Measurements from ENCODE around the gene HES5. TPM values are rescaled to one million over a fixed set of nuclear protein-coding genes. Genes with fewer than 3 reads are reported as not detected.

The HES5 gene
- total RNA-seq, 2 donors from 2014 or later: 2.6 TPM; not detected in 1

- Histone ChIP-seq H3K9me3 (no peaks in the 10 kb centered on the region), H3K36me3 (no peaks in the 10 kb centered on the region), H3K27me3 (replicated peaks; ENCODE audit: insufficient read depth) (no peaks in the 10 kb centered on the region), H3K27ac (no peak overlapping the region), H3K4me3 (no peak overlapping the region), H3K4me1 (replicated peaks) (peaks cover 6% of the 10 kb centered on the region)
- TF ChIP-seq POLR2A (IDR thresholded peaks at IDR 0.05) (no peak), CTCF (IDR thresholded peaks at IDR 0.05) (no peak), POLR2AphosphoS5 (IDR thresholded peaks at IDR 0.05) (no peak)
- WGBS: 96% methylated on average over 4 of the region's 4 CpGs
- intact Hi-C loops (cut with DNase I): no loop called here
- DNase-seq (ENCODE audit: low spot score): no peak
Measured at GRCh38 chr1:2486041-2486440, 44.0 kb downstream of the HES5 start.

- no peak overlapping the region for H3K27ac ChIP-seq
- H3K4me1 ChIP-seq (replicated peaks): peaks cover 14% of the 10 kb centered on the region
- DNase-seq (ENCODE audit: low spot score): no peak
- no peaks in the 10 kb centered on the region for H3K36me3 ChIP-seq
- WGBS: 82% methylated on average over 15 of the region's 16 CpGs
- no peak for TF ChIP-seq POLR2A (IDR thresholded peaks at IDR 0.05)
- H3K9me3 ChIP-seq: no peaks in the 10 kb centered on the region
- intact Hi-C loops (cut with DNase I): no loop called here
- no peak overlapping the region for H3K4me3 ChIP-seq
- H3K27me3 ChIP-seq (replicated peaks; ENCODE audit: insufficient read depth): no peaks in the 10 kb centered on the region
Measured at GRCh38 chr1:2483970-2484369, 46.1 kb downstream of the HES5 start.

GRCh38 chr1:2483026-2483425 is 47.0 kb downstream of the HES5 start:
- intact Hi-C loops (cut with DNase I): no loop called here
- H3K4me1 ChIP-seq (replicated peaks): peaks cover 14% of the 10 kb centered on the region
- H3K27ac ChIP-seq: no peak overlapping the region
- H3K4me3 ChIP-seq: no peak overlapping the region
- no peaks in the 10 kb centered on the region for H3K27me3 ChIP-seq (replicated peaks; ENCODE audit: insufficient read depth)
- TF ChIP-seq CTCF (IDR thresholded peaks at IDR 0.05): no peak
- no peak for TF ChIP-seq POLR2A (IDR thresholded peaks at IDR 0.05)
- no peak for TF ChIP-seq POLR2AphosphoS5 (IDR thresholded peaks at IDR 0.05)
- DNase-seq (ENCODE audit: low spot score): no peak
- H3K9me3 ChIP-seq: no peaks in the 10 kb centered on the region
- H3K36me3 ChIP-seq: no peaks in the 10 kb centered on the region
- WGBS: 92% methylated on average over 9 of the region's 13 CpGs

GRCh38 chr1:2482588-2482987 is 47.5 kb downstream of the HES5 start:
- Histone ChIP-seq H3K36me3 (no peaks in the 10 kb centered on the region), H3K9me3 (no peaks in the 10 kb centered on the region), H3K4me3 (no peak overlapping the region), H3K27ac (no peak overlapping the region), H3K4me1 (replicated peaks) (peaks cover 14% of the 10 kb centered on the region), H3K27me3 (replicated peaks; ENCODE audit: insufficient read depth) (no peaks in the 10 kb centered on the region)
- TF ChIP-seq POLR2AphosphoS5 (IDR thresholded peaks at IDR 0.05): no peak
- TF ChIP-seq CTCF (IDR thresholded peaks at IDR 0.05): no peak
- no peak for TF ChIP-seq POLR2A (IDR thresholded peaks at IDR 0.05)
- no peak for DNase-seq (ENCODE audit: low spot score)
- intact Hi-C loops (cut with DNase I): no loop called here
- 82% methylated on average over 9 of the region's 11 CpGs for WGBS

GRCh38 chr1:2481885-2482284 is 48.2 kb downstream of the HES5 start:
- no peaks in the 10 kb centered on the region for H3K9me3 ChIP-seq

More at GRCh38 chr1:2481885-2482284, 48.2 kb downstream of the HES5 start:
- Histone ChIP-seq H3K36me3 (no peaks in the 10 kb centered on the region), H3K27ac (peak overlapping the region in 1 of 2 donors; percentile 69), H3K27me3 (replicated peaks; ENCODE audit: insufficient read depth) (no peaks in the 10 kb centered on the region), H3K4me3 (no peak overlapping the region), H3K4me1 (replicated peaks) (peaks cover 14% of the 10 kb centered on the region)
- DNase-seq (ENCODE audit: low spot score): no peak
- TF ChIP-seq POLR2AphosphoS5 (IDR thresholded peaks at IDR 0.05) (no peak), POLR2A (IDR thresholded peaks at IDR 0.05) (no peak), CTCF (IDR thresholded peaks at IDR 0.05) (no peak)
- WGBS: 57% methylated on average over 10 of the region's 10 CpGs
- intact Hi-C loops (cut with DNase I): no loop called here

Data from prostate gland (tissue), 2 donors.